Ovary (tissue), 3 donors: ENCODE measurements around the gene MAD1L1.

Experiments used
- POLR2A ChIP-seq: fragments of 450-650 bp; IDR thresholded peaks from one replicate; pipeline ENCODE4 v1.6.1; 2017; ENCODE audit warnings: antibody characterized with exemption, mild to moderate bottlenecking, moderate library complexity
- TF ChIP-seq, protein P1 (sequence below), 3 donors: fragments of 450-650 bp in 2 of 3; fragments of 200-600 bp in 1 of 3; IDR thresholded peaks; one replicate each; pipeline versions ENCODE4 v1.5.1 to v1.8.0; 2016 to 2022; ENCODE audit warnings: antibody characterized with exemption in 3 of 3, mild to moderate bottlenecking in 1 of 3
- donor health status: DM: no; HTN: no; CAD: no.

DNA sequence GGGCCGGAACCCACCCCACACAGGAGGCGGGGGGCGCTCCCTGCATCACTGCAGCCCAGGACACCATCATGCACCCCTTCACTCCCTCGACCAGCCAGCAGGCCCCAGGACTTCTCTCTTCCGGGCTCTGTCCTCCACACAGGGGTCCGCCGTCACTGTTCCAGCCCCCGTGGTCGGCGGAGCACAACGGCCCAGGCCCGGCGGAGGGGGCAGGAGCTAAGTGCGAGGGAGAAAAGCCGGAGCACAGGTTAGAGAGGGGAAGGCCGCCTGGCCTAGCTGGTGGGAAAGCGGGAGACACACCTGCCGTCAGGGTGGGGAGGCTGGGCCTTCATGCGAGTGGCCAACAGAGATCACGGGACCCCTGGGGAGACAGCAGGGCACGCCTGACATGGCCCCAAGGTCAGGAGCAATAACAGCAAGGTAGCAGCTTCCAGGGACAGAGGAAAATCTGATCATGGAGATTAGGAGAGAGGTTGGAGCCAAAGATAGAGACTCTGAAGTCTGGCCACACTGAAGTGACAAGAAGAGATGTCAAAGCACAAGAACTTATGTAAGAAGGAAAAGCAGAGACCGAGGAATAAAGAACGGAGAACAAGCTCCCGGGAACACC, 151.1 kb downstream of the MAD1L1 start:
- TF ChIP-seq, protein P1, sequence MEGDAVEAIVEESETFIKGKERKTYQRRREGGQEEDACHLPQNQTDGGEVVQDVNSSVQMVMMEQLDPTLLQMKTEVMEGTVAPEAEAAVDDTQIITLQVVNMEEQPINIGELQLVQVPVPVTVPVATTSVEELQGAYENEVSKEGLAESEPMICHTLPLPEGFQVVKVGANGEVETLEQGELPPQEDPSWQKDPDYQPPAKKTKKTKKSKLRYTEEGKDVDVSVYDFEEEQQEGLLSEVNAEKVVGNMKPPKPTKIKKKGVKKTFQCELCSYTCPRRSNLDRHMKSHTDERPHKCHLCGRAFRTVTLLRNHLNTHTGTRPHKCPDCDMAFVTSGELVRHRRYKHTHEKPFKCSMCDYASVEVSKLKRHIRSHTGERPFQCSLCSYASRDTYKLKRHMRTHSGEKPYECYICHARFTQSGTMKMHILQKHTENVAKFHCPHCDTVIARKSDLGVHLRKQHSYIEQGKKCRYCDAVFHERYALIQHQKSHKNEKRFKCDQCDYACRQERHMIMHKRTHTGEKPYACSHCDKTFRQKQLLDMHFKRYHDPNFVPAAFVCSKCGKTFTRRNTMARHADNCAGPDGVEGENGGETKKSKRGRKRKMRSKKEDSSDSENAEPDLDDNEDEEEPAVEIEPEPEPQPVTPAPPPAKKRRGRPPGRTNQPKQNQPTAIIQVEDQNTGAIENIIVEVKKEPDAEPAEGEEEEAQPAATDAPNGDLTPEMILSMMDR (IDR thresholded peaks at IDR 0.05) = no peak
- TF ChIP-seq POLR2A = no peak
